ENCODE data around the gene CDYL. TPM values are rescaled to one million over a fixed set of nuclear protein-coding genes. Genes with fewer than 3 reads are reported as not detected.
"Not testable (repeated sequence)": the region's sequence is repeated elsewhere in the genome, so short reads cannot be mapped to it uniquely, and the experiment has no call there.

The CDYL gene
- total RNA-seq, 1 donor, result 48.4 TPM

DNA sequence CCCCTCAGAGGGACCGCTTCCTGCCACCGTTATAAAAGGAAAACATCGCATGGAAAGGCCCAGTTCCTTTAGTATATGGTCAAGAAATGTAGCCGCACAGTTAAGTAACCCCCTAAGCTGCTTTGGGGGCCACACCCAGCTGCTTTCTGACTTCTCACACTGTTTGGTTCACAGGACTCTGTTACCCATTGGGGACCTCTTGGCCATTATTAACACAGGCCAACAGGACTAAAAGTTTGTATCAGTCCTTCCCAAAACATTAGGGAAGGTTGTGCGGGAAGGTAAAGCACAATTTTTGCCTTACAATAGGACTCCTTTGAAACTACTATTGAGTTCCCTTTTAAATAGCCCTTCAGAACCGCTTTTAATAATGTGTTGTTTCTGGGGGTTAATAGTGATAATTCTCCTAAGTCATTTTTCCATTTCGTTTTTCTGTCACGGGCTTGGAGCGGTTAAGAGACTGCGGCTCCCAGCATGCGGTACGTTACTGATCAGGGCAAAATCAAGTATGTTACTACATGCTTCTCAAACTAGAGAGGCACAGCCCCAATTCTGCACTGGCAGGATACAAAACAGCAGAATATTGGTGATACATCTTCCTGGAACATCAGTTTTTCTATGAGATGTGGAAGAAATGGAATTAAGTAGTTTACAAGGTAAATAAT is 228.3 kb downstream of the CDYL start:
- DNase-seq (ENCODE audit: low read depth), result no peak
- no peak for TF ChIP-seq CTCF (IDR thresholded peaks at IDR 0.05; ENCODE audit: insufficient read depth, low read length)
- peak overlapping the region; percentile 98 for H3K4me3 ChIP-seq (ENCODE audit: low read depth, low read length)

GRCh38 chr6:5005038-5005433 is 228.8 kb downstream of the CDYL start:
- not testable (repeated sequence) for DNase-seq (ENCODE audit: low read depth); H3K4me3 ChIP-seq (ENCODE audit: low read depth, low read length)

Other genes with a start within 250 kb of the CDYL start
- 1.8 and 21.9 TPM in 2 replicates for gene RPP40, start 227.6 kb downstream of the CDYL start, total RNA-seq (ENCODE audit: low replicate concordance)

All from fibroblast of the aortic adventitia (primary cell).